ENCODE results near the gene SNHG17. TPM values are rescaled to one million over a fixed set of nuclear protein-coding genes. Genes with fewer than 3 reads are reported as not detected.
"Not testable (repeated sequence)": the region's sequence is repeated elsewhere in the genome, so short reads cannot be mapped to it uniquely, and the experiment has no call there.

The SNHG17 gene
- total RNA-seq, 2 donors from 2014 or later: 69.2 to 99.4 TPM

- not testable (repeated sequence) for H3K4me3 Mint-ChIP-seq; H3K4me1 Mint-ChIP-seq; DNase-seq; H3K27ac Mint-ChIP-seq; H3K9me3 ChIP-seq (ENCODE audit: control insufficient read depth, low read length, poor library complexity, severe bottlenecking); H3K36me3 Mint-ChIP-seq (ENCODE audit: low read depth); ATAC-seq
- peaks cover 16% of the 10 kb centered on the region for H3K27me3 Mint-ChIP-seq
Observed at GRCh38 chr20:38441110-38441509, 6.0 kb upstream of the SNHG17 start.

- H3K27ac Mint-ChIP-seq: no peak overlapping the region
- ATAC-seq (no peak), DNase-seq (no peak)
- H3K4me3 Mint-ChIP-seq: no peak overlapping the region
- no peaks in the 10 kb centered on the region for H3K9me3 ChIP-seq (ENCODE audit: control insufficient read depth, low read length, poor library complexity, severe bottlenecking)
- H3K4me1 Mint-ChIP-seq: peaks cover 7% of the 10 kb centered on the region
- H3K27me3 Mint-ChIP-seq: peaks cover 16% of the 10 kb centered on the region
- H3K36me3 Mint-ChIP-seq (ENCODE audit: low read depth): peaks cover 5% of the 10 kb centered on the region
Observed at GRCh38 chr20:38437796-38438195, 2.7 kb upstream of the SNHG17 start.

GRCh38 chr20:38435555-38435939, 419 bp upstream of the SNHG17 start:
- DNase-seq (no peak), ATAC-seq (no peak)
- H3K36me3 Mint-ChIP-seq (ENCODE audit: low read depth): peaks cover 5% of the 10 kb centered on the region
- no peaks in the 10 kb centered on the region for H3K9me3 ChIP-seq (ENCODE audit: control insufficient read depth, low read length, poor library complexity, severe bottlenecking)
- H3K4me3 Mint-ChIP-seq: peak overlapping the region; percentile 91
- peaks cover 24% of the 10 kb centered on the region for H3K4me1 Mint-ChIP-seq
- H3K27me3 Mint-ChIP-seq: peaks cover 16% of the 10 kb centered on the region
- peak overlapping the region; percentile 94 for H3K27ac Mint-ChIP-seq

GRCh38 chr20:38434301-38434741, 807 bp downstream of the SNHG17 start:
- peak overlapping the region; percentile 94 for H3K27ac Mint-ChIP-seq
- peaks cover 15% of the 10 kb centered on the region for H3K27me3 Mint-ChIP-seq
- peaks cover 5% of the 10 kb centered on the region for H3K36me3 Mint-ChIP-seq (ENCODE audit: low read depth)
- DNase-seq (peak in 1 of 3 donors; percentile 8), ATAC-seq (peak; percentile 35)
- H3K4me1 Mint-ChIP-seq: peaks cover 31% of the 10 kb centered on the region
- H3K9me3 ChIP-seq (ENCODE audit: control insufficient read depth, low read length, poor library complexity, severe bottlenecking): no peaks in the 10 kb centered on the region
- H3K4me3 Mint-ChIP-seq: peak overlapping the region; percentile 91

GRCh38 chr20:38433304-38433972, 1.7 kb downstream of the SNHG17 start:
- Mint-ChIP-seq H3K4me1 (peaks cover 35% of the 10 kb centered on the region), H3K27ac (peak overlapping the region; percentile 94), H3K27me3 (peaks cover 6% of the 10 kb centered on the region), H3K4me3 (peak overlapping the region; percentile 91), H3K36me3 (ENCODE audit: low read depth) (peaks cover 5% of the 10 kb centered on the region)
- H3K9me3 ChIP-seq (ENCODE audit: control insufficient read depth, low read length, poor library complexity, severe bottlenecking): no peaks in the 10 kb centered on the region
- ATAC-seq: no peak
- no peak for DNase-seq

- H3K9me3 ChIP-seq (ENCODE audit: control insufficient read depth, low read length, poor library complexity, severe bottlenecking); H3K36me3 Mint-ChIP-seq (ENCODE audit: low read depth); ATAC-seq; H3K27me3 Mint-ChIP-seq; DNase-seq: not testable (repeated sequence)
- Mint-ChIP-seq H3K4me3 (peak overlapping the region; percentile 15), H3K4me1 (peaks cover 35% of the 10 kb centered on the region), H3K27ac (peak overlapping the region; percentile 77)
Observed at GRCh38 chr20:38432870-38433269, 2.3 kb downstream of the SNHG17 start.

GRCh38 chr20:38432292-38432691, 2.8 kb downstream of the SNHG17 start:
- H3K36me3 Mint-ChIP-seq (ENCODE audit: low read depth): peaks cover 5% of the 10 kb centered on the region
- H3K9me3 ChIP-seq (ENCODE audit: control insufficient read depth, low read length, poor library complexity, severe bottlenecking): no peaks in the 10 kb centered on the region
- H3K4me1 Mint-ChIP-seq: peaks cover 35% of the 10 kb centered on the region
- H3K27me3 Mint-ChIP-seq: no peaks in the 10 kb centered on the region
- H3K27ac Mint-ChIP-seq: peak overlapping the region; percentile 77
- DNase-seq: no peak
- peak overlapping the region; percentile 15 for H3K4me3 Mint-ChIP-seq
- no peak for ATAC-seq

- Mint-ChIP-seq H3K27ac (peak overlapping the region; percentile 77), H3K4me1 (peaks cover 41% of the 10 kb centered on the region), H3K27me3 (no peaks in the 10 kb centered on the region), H3K36me3 (ENCODE audit: low read depth) (peaks cover 2% of the 10 kb centered on the region), H3K4me3 (no peak overlapping the region)
- ATAC-seq (no peak), DNase-seq (no peak)
- no peaks in the 10 kb centered on the region for H3K9me3 ChIP-seq (ENCODE audit: control insufficient read depth, low read length, poor library complexity, severe bottlenecking)
Observed at GRCh38 chr20:38430679-38431325, 4.3 kb downstream of the SNHG17 start.

GRCh38 chr20:38429301-38429700, 5.8 kb downstream of the SNHG17 start:
- peaks cover 2% of the 10 kb centered on the region for H3K36me3 Mint-ChIP-seq (ENCODE audit: low read depth)
- no peaks in the 10 kb centered on the region for H3K9me3 ChIP-seq (ENCODE audit: control insufficient read depth, low read length, poor library complexity, severe bottlenecking)
- DNase-seq (no peak), ATAC-seq (no peak)
- H3K27me3 Mint-ChIP-seq: no peaks in the 10 kb centered on the region
- H3K4me1 Mint-ChIP-seq: peaks cover 38% of the 10 kb centered on the region
- H3K4me3 Mint-ChIP-seq: no peak overlapping the region
- H3K27ac Mint-ChIP-seq: peak overlapping the region; percentile 65

GRCh38 chr20:38428800-38429199, 6.3 kb downstream of the SNHG17 start:
- Mint-ChIP-seq H3K4me3 (no peak overlapping the region), H3K4me1 (peaks cover 38% of the 10 kb centered on the region)
- no peak for DNase-seq

GRCh38 chr20:38427655-38428023, 7.5 kb downstream of the SNHG17 start:
- no peaks in the 10 kb centered on the region for H3K9me3 ChIP-seq (ENCODE audit: control insufficient read depth, low read length, poor library complexity, severe bottlenecking)
- no peak for DNase-seq
- Mint-ChIP-seq H3K4me3 (no peak overlapping the region), H3K27ac (peak overlapping the region; percentile 16), H3K36me3 (ENCODE audit: low read depth) (peaks cover 4% of the 10 kb centered on the region), H3K27me3 (no peaks in the 10 kb centered on the region), H3K4me1 (peaks cover 38% of the 10 kb centered on the region)
- ATAC-seq: no peak

More at GRCh38 chr20:38428800-38429199, 6.3 kb downstream of the SNHG17 start:
- no peaks in the 10 kb centered on the region for H3K9me3 ChIP-seq (ENCODE audit: control insufficient read depth, low read length, poor library complexity, severe bottlenecking)
- Mint-ChIP-seq H3K36me3 (ENCODE audit: low read depth) (peaks cover 2% of the 10 kb centered on the region), H3K27ac (peak overlapping the region; percentile 65), H3K27me3 (no peaks in the 10 kb centered on the region)
- ATAC-seq: no peak

GRCh38 chr20:38426006-38426897, 8.9 kb downstream of the SNHG17 start:
- ATAC-seq (no peak), DNase-seq (no peak)
- Mint-ChIP-seq H3K4me3 (no peak overlapping the region), H3K36me3 (ENCODE audit: low read depth) (peaks cover 6% of the 10 kb centered on the region), H3K4me1 (peaks cover 28% of the 10 kb centered on the region), H3K27me3 (no peaks in the 10 kb centered on the region), H3K27ac (peak overlapping the region; percentile 16)
- H3K9me3 ChIP-seq (ENCODE audit: control insufficient read depth, low read length, poor library complexity, severe bottlenecking): no peaks in the 10 kb centered on the region

GRCh38 chr20:38424401-38424800, 10.7 kb downstream of the SNHG17 start:
- DNase-seq (no peak), ATAC-seq (no peak)
- H3K9me3 ChIP-seq (ENCODE audit: control insufficient read depth, low read length, poor library complexity, severe bottlenecking): no peaks in the 10 kb centered on the region
- Mint-ChIP-seq H3K27me3 (no peaks in the 10 kb centered on the region), H3K27ac (peak overlapping the region; percentile 27), H3K36me3 (ENCODE audit: low read depth) (peaks cover 8% of the 10 kb centered on the region), H3K4me1 (peaks cover 18% of the 10 kb centered on the region), H3K4me3 (no peak overlapping the region)

Measured in T-helper 17 cell (primary cell).